HG03558 (cell line): ENCODE data around the gene PPFIBP1.
"Not testable (repeated sequence)": the region's sequence is repeated elsewhere in the genome, so short reads cannot be mapped to it uniquely, and the experiment has no call there.

ENCODE experiments used
- ATAC-seq: cut with Tn5 transposase; IDR thresholded peaks from one replicate; pipeline ENCODE4 v1.9.1; 2021; ENCODE audit warnings: moderate number of reproducible peaks; ENCODE audit not compliant: unreplicated experiment; ENCODE audit errors: extremely low read depth

The PPFIBP1 gene

GRCh38 chr12:27616356-27617142 is 92.5 kb downstream of the PPFIBP1 start:
- no peak for ATAC-seq

GRCh38 chr12:27618836-27619235 is 94.8 kb downstream of the PPFIBP1 start:
- no peak for ATAC-seq

- ATAC-seq, result no peak
Measured at GRCh38 chr12:27619308-27619707, 95.3 kb downstream of the PPFIBP1 start.

- no peak for ATAC-seq
Measured at GRCh38 chr12:27620121-27620520, 96.1 kb downstream of the PPFIBP1 start.

GRCh38 chr12:27622436-27623195 is 98.6 kb downstream of the PPFIBP1 start:
- ATAC-seq, result no peak

- no peak for ATAC-seq
Measured at GRCh38 chr12:27623645-27624044, 99.6 kb downstream of the PPFIBP1 start.

- ATAC-seq, result no peak
Measured at GRCh38 chr12:27624586-27624985, 100.6 kb downstream of the PPFIBP1 start.

GRCh38 chr12:27627123-27627852 is 103.3 kb downstream of the PPFIBP1 start:
- ATAC-seq, result no peak

- ATAC-seq, result not testable (repeated sequence)
Measured at GRCh38 chr12:27627853-27628469, 104.0 kb downstream of the PPFIBP1 start.

GRCh38 chr12:27630219-27630618 is 106.2 kb downstream of the PPFIBP1 start:
- not testable (repeated sequence) for ATAC-seq

GRCh38 chr12:27631365-27631764 is 107.4 kb downstream of the PPFIBP1 start:
- ATAC-seq, result no peak

- ATAC-seq, result no peak
Measured at GRCh38 chr12:27631813-27632491, 107.9 kb downstream of the PPFIBP1 start.

- no peak for ATAC-seq
Measured at GRCh38 chr12:27635349-27635972, 111.5 kb downstream of the PPFIBP1 start.

GRCh38 chr12:27636569-27636968 is 112.6 kb downstream of the PPFIBP1 start:
- not testable (repeated sequence) for ATAC-seq

GRCh38 chr12:27637524-27637923 is 113.5 kb downstream of the PPFIBP1 start:
- ATAC-seq, result no peak

GRCh38 chr12:27639265-27639664 is 115.3 kb downstream of the PPFIBP1 start:
- no peak for ATAC-seq

- not testable (repeated sequence) for ATAC-seq
Measured at GRCh38 chr12:27640566-27641200, 116.7 kb downstream of the PPFIBP1 start.

- not testable (repeated sequence) for ATAC-seq
Measured at GRCh38 chr12:27642361-27642760, 118.4 kb downstream of the PPFIBP1 start.

- ATAC-seq, result not testable (repeated sequence)
Measured at GRCh38 chr12:27642892-27643291, 118.9 kb downstream of the PPFIBP1 start.
